ENCODE measurements around the gene ZNF48.
A peak's percentile ranks its signal among the peaks of the same experiment; 100 is the strongest.

Gene ZNF48

GRCh38 chr16:30407804-30408534 is 12.7 kb downstream of the ZNF48 start:
- peak in 2 of 3 experiments; percentile 20 for DNase-seq

GRCh38 chr16:30409125-30410060 is 14.2 kb downstream of the ZNF48 start:
- peak; percentile 73 to 88 (median 77) for DNase-seq

- DNase-seq = no peak
Observed at GRCh38 chr16:30413112-30413806, 18.0 kb downstream of the ZNF48 start.

- DNase-seq = no peak
Observed at GRCh38 chr16:30414159-30414558, 18.9 kb downstream of the ZNF48 start.

GRCh38 chr16:30416047-30416603 is 20.9 kb downstream of the ZNF48 start:
- no peak for DNase-seq

GRCh38 chr16:30416624-30417528 is 21.7 kb downstream of the ZNF48 start:
- DNase-seq = peak in 1 of 3 experiments; percentile 72

- DNase-seq = peak; percentile 92 to 96 (median 96)
Observed at GRCh38 chr16:30417529-30418349, 22.5 kb downstream of the ZNF48 start.

GRCh38 chr16:30418350-30419181 is 23.3 kb downstream of the ZNF48 start:
- no peak for DNase-seq

GRCh38 chr16:30421010-30421409 is 25.8 kb downstream of the ZNF48 start:
- DNase-seq = no peak

- no peak for DNase-seq
Observed at GRCh38 chr16:30428055-30428454, 32.8 kb downstream of the ZNF48 start.

- peak in 1 of 3 experiments; percentile 69 for DNase-seq
Observed at GRCh38 chr16:30429418-30429677, 34.1 kb downstream of the ZNF48 start.

GRCh38 chr16:30429678-30430427 is 34.6 kb downstream of the ZNF48 start, which contains the start of gene DCTPP1:
TSS of gene DCTPP1 (minus strand) at chr16:30430030. CDS start at chr16:30429980, 50 bp downstream.
- peak; percentile 94 to 100 (median 98) for DNase-seq

GRCh38 chr16:30430428-30430970 is 35.3 kb downstream of the ZNF48 start:
- DNase-seq = peak in 1 of 3 experiments; percentile 20

GRCh38 chr16:30434852-30435251 is 39.6 kb downstream of the ZNF48 start:
- DNase-seq = no peak

GRCh38 chr16:30437511-30438046 is 42.4 kb downstream of the ZNF48 start:
- peak; percentile 22 to 70 (median 40) for DNase-seq

- DNase-seq = no peak
Observed at GRCh38 chr16:30438835-30439234, 43.6 kb downstream of the ZNF48 start.

GRCh38 chr16:30439720-30440348 is 44.6 kb downstream of the ZNF48 start:
- no peak for DNase-seq

- DNase-seq = no peak
Observed at GRCh38 chr16:30443631-30444030, 48.4 kb downstream of the ZNF48 start.

Measured in NCI-H1417 (cell line).